T-helper 2 cell treated with Interferon-gamma antibody and Interleukin-4, amounts not matched to agents 5 μg/mL and 100 μg/mL, for 36 hours (primary cell): Measurements from ENCODE around the gene SKOR1.

ENCODE experiments used
- DNase-seq: peaks from one replicate; pipeline ENCODE4 v3.0.0; 2021; ENCODE audit warnings: low spot score
- H3K27ac Mint-ChIP-seq: one replicate; pipeline ENCODE4 v1.8.0; 2021; ENCODE audit warnings: mild to moderate bottlenecking, mixed read lengths
- H3K27me3 Mint-ChIP-seq: one replicate; pipeline ENCODE4 v1.8.0; 2021; ENCODE audit warnings: low read depth, mixed read lengths
- H3K36me3 Mint-ChIP-seq: one replicate; pipeline ENCODE4 v1.8.0; 2021; ENCODE audit warnings: low read depth, mixed read lengths
- H3K4me1 Mint-ChIP-seq: one replicate; pipeline ENCODE4 v1.8.0; 2021; ENCODE audit warnings: low read depth, mixed read lengths
- H3K4me3 Mint-ChIP-seq: one replicate; pipeline ENCODE4 v1.8.0; 2022; ENCODE audit warnings: mild to moderate bottlenecking, moderate library complexity, mixed read lengths
- H3K9me3 Mint-ChIP-seq: one replicate; pipeline ENCODE4 v1.8.0; 2021; ENCODE audit warnings: mixed read lengths

Gene SKOR1

DNA sequence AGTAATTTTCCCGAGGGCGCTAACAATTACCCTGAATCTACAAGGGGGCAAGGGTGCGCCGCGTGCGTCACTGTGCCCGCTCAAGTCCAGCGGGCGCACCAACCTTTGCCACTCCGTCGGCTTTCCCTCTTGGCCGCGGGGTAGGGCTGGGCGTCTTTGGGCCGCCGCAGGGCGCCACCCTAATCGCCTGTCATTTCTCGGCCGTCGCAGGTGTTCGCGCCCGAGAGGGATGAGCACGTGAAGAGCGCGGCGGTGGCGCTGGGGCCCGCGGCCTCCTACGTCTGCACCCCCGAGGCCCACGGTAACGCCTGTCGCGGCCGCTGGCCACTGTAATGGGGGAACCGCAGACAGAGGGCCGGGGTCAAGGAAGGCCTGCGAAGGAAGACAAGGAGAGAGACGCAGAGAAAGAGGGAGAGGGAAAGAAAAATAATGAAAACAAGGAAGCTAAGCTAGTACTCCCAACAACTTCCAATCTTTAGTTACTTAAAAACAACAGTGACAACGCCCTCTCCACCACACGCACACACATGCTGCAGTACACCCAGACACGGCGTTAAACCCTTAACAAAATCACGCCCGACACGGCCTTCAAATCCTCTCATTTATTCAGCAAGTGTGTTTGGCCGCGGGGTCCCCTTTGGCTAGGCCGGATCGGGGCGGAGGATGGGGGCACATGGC lies 3.8 kb downstream of the SKOR1 start:
- Mint-ChIP-seq H3K27me3 (peaks cover 76% of the 10 kb centered on the region), H3K27ac (peak overlapping the region; percentile 12), H3K36me3 (peaks cover under 1% of the 10 kb centered on the region), H3K4me1 (peaks cover 10% of the 10 kb centered on the region), H3K9me3 (no peaks in the 10 kb centered on the region), H3K4me3 (peak overlapping the region; percentile 13)
- no peak for DNase-seq

GRCh38 chr15:67829647-67830504 lies 4.6 kb downstream of the SKOR1 start:
- no peak for DNase-seq
- Mint-ChIP-seq H3K27ac (peak overlapping the region; percentile 31), H3K4me3 (no peak overlapping the region), H3K9me3 (no peaks in the 10 kb centered on the region), H3K36me3 (no peaks in the 10 kb centered on the region), H3K4me1 (peaks cover 11% of the 10 kb centered on the region), H3K27me3 (peaks cover 76% of the 10 kb centered on the region)

- Mint-ChIP-seq H3K36me3 (no peaks in the 10 kb centered on the region), H3K27ac (no peak overlapping the region)
Measured at GRCh38 chr15:67831363-67831762, 6.1 kb downstream of the SKOR1 start.

GRCh38 chr15:67832031-67832551 lies 6.8 kb downstream of the SKOR1 start:
- H3K27ac Mint-ChIP-seq = no peak overlapping the region
- peaks cover 82% of the 10 kb centered on the region for H3K27me3 Mint-ChIP-seq
- no peak overlapping the region for H3K4me3 Mint-ChIP-seq
- no peak for DNase-seq
- no peaks in the 10 kb centered on the region for H3K9me3 Mint-ChIP-seq
- H3K36me3 Mint-ChIP-seq = no peaks in the 10 kb centered on the region
- peaks cover 22% of the 10 kb centered on the region for H3K4me1 Mint-ChIP-seq

More at GRCh38 chr15:67831363-67831762, 6.1 kb downstream of the SKOR1 start:
- H3K4me3 Mint-ChIP-seq = no peak overlapping the region
- H3K27me3 Mint-ChIP-seq = peaks cover 77% of the 10 kb centered on the region
- DNase-seq = no peak
- no peaks in the 10 kb centered on the region for H3K9me3 Mint-ChIP-seq
- peaks cover 19% of the 10 kb centered on the region for H3K4me1 Mint-ChIP-seq

GRCh38 chr15:67832897-67833709 lies 7.8 kb downstream of the SKOR1 start:
- Mint-ChIP-seq H3K27me3 (peaks cover 90% of the 10 kb centered on the region), H3K4me3 (peak overlapping the region; percentile 45), H3K9me3 (no peaks in the 10 kb centered on the region), H3K4me1 (peaks cover 23% of the 10 kb centered on the region), H3K27ac (no peak overlapping the region), H3K36me3 (no peaks in the 10 kb centered on the region)
- DNase-seq = no peak

DNA sequence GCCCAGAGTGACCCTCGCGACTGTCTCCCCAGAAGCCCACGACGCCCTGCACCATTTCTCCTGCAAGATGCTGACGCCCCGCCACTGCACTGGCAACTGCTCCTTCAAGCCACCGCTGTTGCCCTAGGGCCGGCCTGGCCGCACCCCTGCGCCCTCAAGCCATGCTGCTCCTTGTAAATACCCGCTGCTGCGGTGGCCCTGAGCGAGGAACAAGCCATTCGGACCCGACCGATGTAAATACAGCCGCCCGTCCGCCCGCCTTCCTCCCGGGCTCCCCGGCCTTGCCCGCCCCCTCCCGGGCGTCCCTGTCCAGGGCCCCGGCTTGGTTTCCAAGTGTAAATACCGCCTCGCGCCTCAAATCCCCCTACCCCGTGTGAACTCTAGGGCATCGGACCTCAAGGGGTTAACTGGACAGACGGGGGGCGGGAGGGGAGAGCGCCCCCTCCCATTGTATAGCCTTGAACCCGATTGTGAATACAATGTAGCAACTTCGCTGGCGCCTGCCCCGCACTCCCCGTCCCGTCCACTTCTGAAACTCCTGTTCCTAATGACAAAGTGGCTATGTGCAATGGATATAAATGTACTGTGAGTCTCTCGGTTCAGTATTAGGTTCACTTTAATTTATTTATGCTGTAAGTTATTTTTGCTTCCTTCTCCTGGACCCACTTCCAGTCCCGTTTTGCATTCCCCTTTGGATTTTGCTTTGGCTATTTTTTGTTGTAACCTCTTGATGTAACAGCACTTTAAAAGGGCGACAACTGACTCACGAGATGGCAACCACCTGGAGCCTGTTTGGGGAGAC lies 8.6 kb downstream of the SKOR1 start:
- DNase-seq = no peak
- Mint-ChIP-seq H3K9me3 (no peaks in the 10 kb centered on the region), H3K27me3 (peaks cover 90% of the 10 kb centered on the region), H3K27ac (no peak overlapping the region), H3K36me3 (no peaks in the 10 kb centered on the region), H3K4me3 (peak overlapping the region; percentile 77), H3K4me1 (peaks cover 23% of the 10 kb centered on the region)

DNA sequence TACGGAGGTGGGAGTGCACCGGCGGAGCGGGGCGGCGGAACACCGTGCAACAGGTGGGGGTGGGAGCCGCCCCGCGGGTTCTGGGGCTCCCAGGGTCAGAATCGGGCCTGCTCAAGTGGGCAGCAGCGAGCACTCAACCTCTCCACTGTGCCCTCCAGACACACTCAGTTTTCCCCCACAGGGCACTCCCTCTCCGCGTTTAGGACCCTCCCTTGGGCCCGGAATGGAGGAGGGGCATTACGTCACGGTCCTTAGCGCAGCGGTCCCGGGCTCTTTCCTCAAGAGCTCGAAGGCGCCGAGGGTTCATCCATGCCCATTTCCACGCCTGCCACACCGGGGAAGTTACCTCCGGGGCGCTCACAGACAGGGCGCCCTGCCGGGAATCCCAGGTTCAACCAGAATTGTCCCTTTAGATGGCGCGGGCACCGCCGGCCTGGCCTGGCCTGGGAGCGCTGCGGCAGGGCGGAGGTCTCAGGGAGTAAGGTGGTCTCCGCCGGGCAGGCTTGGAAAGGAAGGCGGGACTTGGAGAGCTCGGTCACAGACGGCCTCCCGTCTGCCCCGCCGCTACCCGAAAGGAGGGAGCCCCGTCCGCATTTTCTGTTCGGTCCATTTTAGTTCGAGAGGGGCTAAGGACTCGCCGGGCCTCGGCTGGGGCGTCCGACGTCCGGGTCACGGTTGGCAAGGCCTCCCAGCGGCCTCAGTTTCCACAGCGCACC lies 9.4 kb downstream of the SKOR1 start:
- no peak for DNase-seq
- Mint-ChIP-seq H3K4me1 (peaks cover 28% of the 10 kb centered on the region), H3K27me3 (peaks cover 83% of the 10 kb centered on the region), H3K27ac (no peak overlapping the region), H3K9me3 (no peaks in the 10 kb centered on the region), H3K4me3 (peak overlapping the region; percentile 74), H3K36me3 (no peaks in the 10 kb centered on the region)

DNA sequence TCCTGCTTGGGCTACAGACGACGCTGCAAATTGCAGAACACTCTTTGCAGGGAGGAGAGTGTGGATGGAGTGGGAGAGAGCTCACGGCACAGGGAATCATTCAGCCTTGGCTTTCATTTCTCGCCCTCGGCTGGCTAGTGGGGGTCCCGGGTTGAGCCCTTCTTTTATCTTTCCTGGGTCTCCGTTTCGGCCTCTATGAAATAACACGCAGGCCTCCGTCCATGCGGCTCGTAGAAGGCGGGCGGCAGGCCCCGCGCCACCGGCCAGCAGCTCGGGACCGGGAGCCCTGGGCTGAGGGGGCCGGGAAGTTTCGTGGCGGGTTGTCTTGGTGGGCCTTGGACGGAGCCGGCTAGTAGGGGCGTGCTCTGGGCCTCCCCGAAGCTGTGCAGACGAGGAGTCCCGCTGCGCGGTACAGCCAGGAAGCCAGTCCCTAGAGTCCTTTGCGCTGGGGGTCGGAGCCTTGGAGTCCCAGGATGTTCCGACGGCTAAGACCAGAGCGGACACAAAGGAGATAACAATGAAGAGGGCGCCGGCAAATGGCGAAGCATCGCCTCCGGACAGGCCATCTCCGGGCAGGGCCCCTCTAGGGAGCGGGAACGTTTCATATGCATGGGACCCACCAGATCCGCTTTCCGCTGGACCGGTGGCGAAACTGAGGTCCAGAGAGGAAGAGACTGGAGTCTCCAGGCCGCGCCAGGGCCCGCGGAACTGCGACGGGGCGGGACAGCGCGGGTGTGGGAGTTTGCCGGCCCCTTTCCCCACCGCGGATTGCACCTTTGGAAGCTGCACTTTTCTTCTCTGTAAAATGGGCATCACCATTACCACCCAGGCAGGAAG lies 10.2 kb downstream of the SKOR1 start:
- Mint-ChIP-seq H3K4me3 (peak overlapping the region; percentile 74), H3K4me1 (peaks cover 31% of the 10 kb centered on the region), H3K9me3 (no peaks in the 10 kb centered on the region), H3K27ac (no peak overlapping the region), H3K36me3 (no peaks in the 10 kb centered on the region), H3K27me3 (peaks cover 80% of the 10 kb centered on the region)
- no peak for DNase-seq

GRCh38 chr15:67836134-67836455 lies 10.8 kb downstream of the SKOR1 start:
- Mint-ChIP-seq H3K36me3 (no peaks in the 10 kb centered on the region), H3K9me3 (no peaks in the 10 kb centered on the region), H3K4me1 (peaks cover 33% of the 10 kb centered on the region), H3K27ac (no peak overlapping the region), H3K27me3 (peaks cover 76% of the 10 kb centered on the region), H3K4me3 (peak overlapping the region; percentile 59)
- no peak for DNase-seq

GRCh38 chr15:67836477-67836876 lies 11.2 kb downstream of the SKOR1 start:
- H3K4me1 Mint-ChIP-seq = peaks cover 37% of the 10 kb centered on the region
- H3K4me3 Mint-ChIP-seq = peak overlapping the region; percentile 59
- H3K36me3 Mint-ChIP-seq = no peaks in the 10 kb centered on the region
- DNase-seq = no peak
- H3K27me3 Mint-ChIP-seq = peaks cover 73% of the 10 kb centered on the region
- H3K27ac Mint-ChIP-seq = no peak overlapping the region
- no peaks in the 10 kb centered on the region for H3K9me3 Mint-ChIP-seq

GRCh38 chr15:67836955-67837354 lies 11.6 kb downstream of the SKOR1 start:
- DNase-seq = no peak
- Mint-ChIP-seq H3K27ac (no peak overlapping the region), H3K4me3 (no peak overlapping the region)

DNA sequence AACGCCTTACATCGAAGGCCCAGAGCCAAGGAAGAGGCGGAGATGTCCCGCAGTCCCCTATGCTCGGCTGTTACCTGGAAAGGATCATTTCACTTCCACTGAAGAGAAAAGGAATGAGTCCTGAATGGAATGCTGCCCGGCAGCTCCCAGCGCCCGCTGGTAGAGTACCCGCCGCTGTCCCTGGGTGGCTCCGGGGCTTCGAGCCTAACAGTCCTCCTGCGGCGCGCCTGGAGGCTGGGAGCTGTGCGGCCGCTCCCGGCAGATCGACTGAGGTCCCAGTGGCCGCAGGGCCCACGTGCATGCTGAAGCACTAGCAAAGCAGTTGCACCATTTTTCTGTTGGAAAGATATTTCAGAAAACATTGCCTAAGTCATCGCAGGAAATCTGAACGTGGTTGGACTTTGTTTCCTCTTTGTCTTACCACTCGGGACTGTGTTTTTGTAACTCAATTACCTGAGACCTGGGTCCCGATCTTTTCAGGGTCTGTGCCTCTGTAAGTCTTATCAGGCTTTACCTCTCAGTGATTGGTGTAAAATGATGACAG lies 13.6 kb downstream of the SKOR1 start:
- H3K9me3 Mint-ChIP-seq = no peaks in the 10 kb centered on the region
- peak overlapping the region; percentile 92 for H3K4me3 Mint-ChIP-seq
- peaks cover 34% of the 10 kb centered on the region for H3K4me1 Mint-ChIP-seq
- no peak for DNase-seq
- no peak overlapping the region for H3K27ac Mint-ChIP-seq
- no peaks in the 10 kb centered on the region for H3K36me3 Mint-ChIP-seq
- peaks cover 51% of the 10 kb centered on the region for H3K27me3 Mint-ChIP-seq

More at GRCh38 chr15:67836955-67837354, 11.6 kb downstream of the SKOR1 start:
- peaks cover 39% of the 10 kb centered on the region for H3K4me1 Mint-ChIP-seq
- no peaks in the 10 kb centered on the region for H3K9me3 Mint-ChIP-seq
- H3K36me3 Mint-ChIP-seq = no peaks in the 10 kb centered on the region
- H3K27me3 Mint-ChIP-seq = peaks cover 69% of the 10 kb centered on the region
